Upper lobe of left lung (tissue), 6 donors: Measurements from ENCODE around the gene PHF3. TPM values are rescaled to one million over a fixed set of nuclear protein-coding genes. Genes with fewer than 3 reads are reported as not detected.

ENCODE experiments used
- ATAC-seq, 2 donors: fragments of 200-7000 bp; cut with Tn5 transposase; one replicate each; pipeline ENCODE4 v1.9.1; 2022; ENCODE audit warnings: mild to moderate bottlenecking in 2 of 2, moderate library complexity in 2 of 2; ENCODE audit not compliant: low FRiP score in 2 of 2
- DNase-seq, 2 donors: peaks; one replicate each; pipeline ENCODE4 v3.0.0-alpha.2; 2019 to 2020
- H3K27ac ChIP-seq, 4 donors: fragments of 200-600 bp; sonication (generic); one replicate each; pipeline ENCODE4 v1.5.1; 2016 to 2019
- H3K27me3 ChIP-seq, 4 donors: fragments of 200-600 bp; sonication (generic); one replicate each; pipeline ENCODE4 v1.5.1; 2017 to 2019
- H3K36me3 ChIP-seq, 4 donors: fragments of 200-600 bp; sonication (generic); one replicate each; pipeline ENCODE4 v1.5.1; 2016 to 2019
- H3K4me1 ChIP-seq, 4 donors: fragments of 200-600 bp; sonication (generic); one replicate each; pipeline ENCODE4 v1.5.1; 2018 to 2019
- H3K4me3 ChIP-seq, 4 donors: fragments of 200-600 bp; sonication (generic); one replicate each; pipeline ENCODE4 v1.5.1; 2017 to 2019; ENCODE audit warnings: mild to moderate bottlenecking in 2 of 4, moderate library complexity in 1 of 4
- H3K9me3 ChIP-seq, 4 donors: fragments of 200-600 bp; sonication (generic); one replicate each; pipeline ENCODE4 v1.5.1; 2018 to 2019
- EP300 ChIP-seq, 4 donors: sonication (generic); formaldehyde crosslinking; IDR thresholded peaks; one replicate each; pipeline ENCODE4 v1.5.1; 2017; ENCODE audit warnings: antibody characterized with exemption in 4 of 4, control low read depth in 2 of 4
- POLR2A ChIP-seq, 4 donors: fragments of 450-650 bp; IDR thresholded peaks; one replicate each; pipeline ENCODE4 v1.5.1; 2016 to 2017; ENCODE audit warnings: antibody characterized with exemption in 4 of 4, mild to moderate bottlenecking in 2 of 4
- POLR2AphosphoS5 ChIP-seq, 2 donors: sonication (generic); formaldehyde crosslinking; IDR thresholded peaks; one replicate each; pipeline ENCODE4 v1.5.1; 2017; ENCODE audit warnings: antibody characterized with exemption in 2 of 2
- WGBS, 2 donors: methylation state at CpG; one replicate each; pipeline ENCODE4 v1.1.5; 2017 to 2018; 5-methylcytosine and 5-hydroxymethylcytosine counted together
- total RNA-seq, 6 donors: library from RNA; depleted of rRNA in 4 of 6; stranded (reverse); fragments of >200 nt in 4 of 6; gene quantifications; one replicate each; pipeline versions ENCODE4 v1.1.0 to v1.2.1, GENCODE V29; 2016 to 2021
- TF ChIP-seq, protein P1 (sequence below), 6 experiments: fragments of 450-650 bp in 4 of 6; fragments of 200-600 bp in 2 of 6; sonication (generic) in 2 of 6; IDR thresholded peaks; one replicate each; pipeline ENCODE4 v1.5.1; 2016 to 2019; ENCODE audit warnings: antibody characterized with exemption in 6 of 6
- donor health status: DM: no; HTN: no; CAD: no; lungs with moderate emphysema.
- donor health status: DM: no; HTN: yes; CAD: no; lungs with severe emphysema.

PHF3 gene
- total RNA-seq, 6 donors from 2014 or later: 47.4 to 111 (median 51.5) TPM

DNA sequence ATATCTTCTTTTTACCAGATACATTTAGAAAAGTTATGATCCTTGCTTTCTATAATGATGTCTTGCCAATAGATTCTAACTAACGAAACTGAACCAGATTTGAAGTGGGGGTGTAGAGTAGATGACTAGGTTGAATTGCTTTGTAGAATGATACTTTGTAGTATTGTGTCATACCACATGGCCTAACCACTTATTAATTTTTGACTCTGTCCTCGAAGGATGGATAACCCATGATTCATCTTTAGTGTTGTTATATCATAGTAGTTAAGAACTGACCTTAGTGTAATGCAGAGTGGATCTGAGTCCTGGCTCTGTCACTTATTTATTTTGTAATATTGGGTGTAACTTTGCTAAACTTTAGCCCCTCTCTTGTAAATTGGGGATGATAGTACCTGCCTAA is 4.5 kb downstream of the PHF3 start:
- TF ChIP-seq, protein P1, sequence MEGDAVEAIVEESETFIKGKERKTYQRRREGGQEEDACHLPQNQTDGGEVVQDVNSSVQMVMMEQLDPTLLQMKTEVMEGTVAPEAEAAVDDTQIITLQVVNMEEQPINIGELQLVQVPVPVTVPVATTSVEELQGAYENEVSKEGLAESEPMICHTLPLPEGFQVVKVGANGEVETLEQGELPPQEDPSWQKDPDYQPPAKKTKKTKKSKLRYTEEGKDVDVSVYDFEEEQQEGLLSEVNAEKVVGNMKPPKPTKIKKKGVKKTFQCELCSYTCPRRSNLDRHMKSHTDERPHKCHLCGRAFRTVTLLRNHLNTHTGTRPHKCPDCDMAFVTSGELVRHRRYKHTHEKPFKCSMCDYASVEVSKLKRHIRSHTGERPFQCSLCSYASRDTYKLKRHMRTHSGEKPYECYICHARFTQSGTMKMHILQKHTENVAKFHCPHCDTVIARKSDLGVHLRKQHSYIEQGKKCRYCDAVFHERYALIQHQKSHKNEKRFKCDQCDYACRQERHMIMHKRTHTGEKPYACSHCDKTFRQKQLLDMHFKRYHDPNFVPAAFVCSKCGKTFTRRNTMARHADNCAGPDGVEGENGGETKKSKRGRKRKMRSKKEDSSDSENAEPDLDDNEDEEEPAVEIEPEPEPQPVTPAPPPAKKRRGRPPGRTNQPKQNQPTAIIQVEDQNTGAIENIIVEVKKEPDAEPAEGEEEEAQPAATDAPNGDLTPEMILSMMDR (IDR thresholded peaks at IDR 0.05): no peak
- TF ChIP-seq POLR2AphosphoS5 (IDR thresholded peaks at IDR 0.05) (no peak), EP300 (IDR thresholded peaks at IDR 0.05) (no peak), POLR2A (IDR thresholded peaks at IDR 0.05) (no peak)
- H3K27ac ChIP-seq: no peak overlapping the region
- 43 to 71% methylated on average over 2 of the region's 2 CpGs for WGBS, 2 donors
- ATAC-seq (peak in 1 of 2 donors; percentile 23), DNase-seq (no peak)
- H3K4me1 ChIP-seq: peaks cover 41 to 61% (median 53%) of the 10 kb centered on the region in 4 donors
- H3K9me3 ChIP-seq: no peaks in the 10 kb centered on the region
- H3K27me3 ChIP-seq: no peaks in the 10 kb centered on the region
- no peak overlapping the region for H3K4me3 ChIP-seq
- H3K36me3 ChIP-seq: no peaks in the 10 kb centered on the region

DNA sequence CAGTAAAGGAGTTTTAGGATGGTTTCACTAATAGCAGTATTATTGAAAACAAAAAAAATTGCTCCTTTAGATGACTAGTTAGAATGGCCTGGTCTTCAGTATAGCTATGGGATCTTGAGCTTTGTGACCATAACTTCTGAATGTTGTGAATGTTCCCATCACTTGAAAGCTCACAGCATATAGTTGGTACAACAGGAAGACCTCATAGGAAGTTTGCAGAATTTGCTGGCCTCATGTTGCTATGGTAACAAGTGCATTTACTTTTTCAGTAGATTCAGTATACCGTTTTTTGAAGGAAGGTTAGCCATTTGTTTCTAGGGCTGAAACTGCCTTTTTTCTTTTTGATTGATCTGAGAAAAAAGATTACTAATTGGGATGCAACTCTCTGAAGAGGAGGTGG is 8.3 kb downstream of the PHF3 start:
- Histone ChIP-seq H3K4me3 (no peak overlapping the region), H3K4me1 (peaks cover 32 to 48% (median 40%) of the 10 kb centered on the region in 4 donors), H3K36me3 (no peaks in the 10 kb centered on the region), H3K27ac (no peak overlapping the region), H3K27me3 (no peaks in the 10 kb centered on the region), H3K9me3 (no peaks in the 10 kb centered on the region)
- TF ChIP-seq, protein P1 (IDR thresholded peaks at IDR 0.05): no peak
- TF ChIP-seq POLR2A (IDR thresholded peaks at IDR 0.05): no peak
- no peak for TF ChIP-seq EP300 (IDR thresholded peaks at IDR 0.05)
- TF ChIP-seq POLR2AphosphoS5 (IDR thresholded peaks at IDR 0.05): no peak
- no peak for DNase-seq
- 3 to 14% methylated on average over 1 of the region's 1 CpG for WGBS, 2 donors
- no peak for ATAC-seq

DNA sequence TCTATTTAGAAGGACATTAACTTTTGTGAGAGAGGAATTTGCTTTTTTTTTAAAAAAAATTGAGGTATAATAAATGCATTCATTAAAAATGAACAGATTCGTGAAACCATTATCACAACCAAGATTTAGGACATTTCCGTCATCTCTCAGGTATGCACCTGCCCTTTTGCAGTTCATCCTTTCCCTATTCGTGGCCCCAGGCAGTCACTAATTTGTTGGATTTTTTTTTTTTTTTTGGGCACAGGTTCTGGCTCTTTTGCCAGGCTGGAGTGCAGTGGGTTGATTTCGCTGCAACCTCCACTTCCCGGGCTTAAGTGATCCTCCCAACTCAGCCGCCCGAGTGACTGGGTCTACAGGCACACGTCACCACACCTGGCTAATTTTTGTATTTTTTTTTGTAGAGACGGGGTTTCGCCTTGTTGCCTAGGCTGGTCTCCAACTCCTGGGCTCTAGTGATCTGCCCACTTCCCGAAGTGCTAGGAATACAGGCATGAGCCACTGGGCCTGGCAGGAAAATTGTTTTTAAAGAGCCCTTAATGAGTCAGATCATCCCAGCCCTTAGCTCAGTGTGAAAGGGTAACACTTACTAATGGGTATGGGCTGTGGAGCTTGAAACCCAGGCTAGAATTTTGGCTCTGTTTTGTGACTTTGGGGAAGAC is 9.2 kb downstream of the PHF3 start:
- H3K27me3 ChIP-seq: no peaks in the 10 kb centered on the region
- H3K9me3 ChIP-seq: no peaks in the 10 kb centered on the region
- ATAC-seq: peak; percentile 72 to 78
- H3K36me3 ChIP-seq: no peaks in the 10 kb centered on the region
- DNase-seq: peak in 1 of 2 donors; percentile 25
- no peak for TF ChIP-seq POLR2AphosphoS5 (IDR thresholded peaks at IDR 0.05)
- no peak for TF ChIP-seq POLR2A (IDR thresholded peaks at IDR 0.05)
- TF ChIP-seq, protein P1 (IDR thresholded peaks at IDR 0.05): no peak
- no peak for TF ChIP-seq EP300 (IDR thresholded peaks at IDR 0.05)
- 79 to 80% methylated on average over 11 of the region's 11 CpGs for WGBS, 2 donors
- H3K27ac ChIP-seq: no peak overlapping the region
- no peak overlapping the region for H3K4me3 ChIP-seq
- peaks cover 36 to 50% (median 43%) of the 10 kb centered on the region in 4 donors for H3K4me1 ChIP-seq

DNA sequence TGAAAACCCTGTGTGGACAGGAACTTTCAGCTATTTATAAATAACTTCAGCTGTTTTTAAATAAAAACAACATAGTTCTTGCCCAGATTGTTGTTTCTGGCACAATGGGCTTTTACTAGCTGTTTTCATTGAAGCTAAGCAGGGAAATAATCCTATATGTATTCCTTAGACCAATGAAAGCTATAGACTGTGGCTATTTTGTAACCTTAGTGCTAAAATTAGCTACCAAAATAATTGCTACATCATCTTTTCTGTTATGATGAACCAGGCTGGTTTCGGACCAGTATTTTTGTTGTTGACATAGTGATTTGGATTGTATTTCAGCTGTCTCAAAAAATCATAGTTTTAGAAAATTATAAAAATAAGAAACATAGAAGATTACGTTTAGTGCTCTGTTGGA is 13.7 kb downstream of the PHF3 start:
- Histone ChIP-seq H3K4me1 (peaks cover 18 to 52% (median 29%) of the 10 kb centered on the region in 4 donors), H3K27me3 (no peaks in the 10 kb centered on the region), H3K9me3 (no peaks in the 10 kb centered on the region), H3K36me3 (no peaks in the 10 kb centered on the region), H3K27ac (peak overlapping the region in 1 of 4 donors; percentile 48), H3K4me3 (no peak overlapping the region)
- 37 to 53% methylated on average over 2 of the region's 2 CpGs for WGBS, 2 donors
- no peak for ATAC-seq
- TF ChIP-seq, protein P1 (IDR thresholded peaks at IDR 0.05): no peak
- TF ChIP-seq POLR2A (IDR thresholded peaks at IDR 0.05) (no peak), EP300 (IDR thresholded peaks at IDR 0.05) (no peak), POLR2AphosphoS5 (IDR thresholded peaks at IDR 0.05) (no peak)
- no peak for DNase-seq

DNA sequence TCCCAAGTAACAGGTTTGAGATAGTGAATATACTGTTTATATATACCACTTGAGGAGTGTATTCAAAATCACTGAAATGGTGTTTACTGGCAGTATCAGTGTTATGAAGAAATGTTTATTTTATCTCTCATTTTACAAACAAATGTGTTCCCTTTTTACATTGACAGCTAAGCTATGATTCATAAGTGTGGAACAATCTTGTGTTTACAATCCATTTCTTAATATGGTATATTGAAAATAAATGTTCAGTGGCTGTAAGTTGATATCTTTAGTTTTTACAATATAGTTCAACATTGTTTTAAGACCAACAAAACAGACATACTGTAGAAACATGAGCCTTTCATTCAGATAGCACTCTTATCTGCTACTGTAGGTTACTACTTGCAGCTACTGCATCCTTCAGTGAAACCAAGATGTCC is 14.3 kb downstream of the PHF3 start:
- peak overlapping the region in 1 of 4 donors; percentile 5 for H3K27ac ChIP-seq
- no peaks in the 10 kb centered on the region for H3K27me3 ChIP-seq
- no peaks in the 10 kb centered on the region for H3K36me3 ChIP-seq
- no peak for DNase-seq
- no peak for ATAC-seq
- TF ChIP-seq POLR2AphosphoS5 (IDR thresholded peaks at IDR 0.05) (no peak), POLR2A (IDR thresholded peaks at IDR 0.05) (no peak), EP300 (IDR thresholded peaks at IDR 0.05) (no peak)
- TF ChIP-seq, protein P1 (IDR thresholded peaks at IDR 0.05): no peak
- no peaks in the 10 kb centered on the region for H3K9me3 ChIP-seq
- no peak overlapping the region for H3K4me3 ChIP-seq
- H3K4me1 ChIP-seq: peaks cover 15 to 51% (median 24%) of the 10 kb centered on the region in 4 donors
